ENCODE data around the gene SUSD6. TPM values are rescaled to one million over a fixed set of nuclear protein-coding genes. Genes with fewer than 3 reads are reported as not detected.

SUSD6 gene
- 13.4 and 14.6 TPM in 2 replicates for total RNA-seq
- polyA plus RNA-seq (2012), result 15.5 TPM

- DNase-seq (ENCODE audit: low read depth), result peak; percentile 92
These were observed at the start of gene SUSD6 for GRCh38 chr14:69611172-69612013. Gene SUSD6 (plus strand): TSS chr14:69611596. CDS start chr14:69658593, 46,997 bp downstream.

DNA sequence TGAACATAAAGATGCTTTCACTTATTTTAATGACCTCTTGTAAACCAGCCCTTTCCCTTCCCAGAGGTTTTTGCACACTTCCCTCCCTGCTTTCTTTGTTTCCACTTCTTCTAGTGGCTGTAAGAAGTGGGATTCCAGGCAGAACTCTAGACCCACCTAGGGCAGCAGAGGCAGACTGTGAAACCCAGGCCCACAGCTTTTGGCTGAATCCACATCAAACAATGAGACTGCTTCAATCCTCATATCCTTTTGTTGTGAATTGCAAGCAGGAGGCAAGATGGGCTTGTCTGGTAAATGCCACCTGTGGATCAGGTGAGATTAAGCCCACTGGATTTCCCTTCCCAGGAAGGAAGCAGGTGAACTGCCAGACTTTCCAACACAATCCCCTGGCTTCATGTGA is 49.5 kb upstream of the SUSD6 start:
- no peak for DNase-seq (ENCODE audit: low read depth)

GRCh38 chr14:69567563-69567962 is 43.8 kb upstream of the SUSD6 start:
- no peak for DNase-seq (ENCODE audit: low read depth)

GRCh38 chr14:69569859-69570258 is 41.5 kb upstream of the SUSD6 start:
- DNase-seq (ENCODE audit: low read depth), result no peak

DNA sequence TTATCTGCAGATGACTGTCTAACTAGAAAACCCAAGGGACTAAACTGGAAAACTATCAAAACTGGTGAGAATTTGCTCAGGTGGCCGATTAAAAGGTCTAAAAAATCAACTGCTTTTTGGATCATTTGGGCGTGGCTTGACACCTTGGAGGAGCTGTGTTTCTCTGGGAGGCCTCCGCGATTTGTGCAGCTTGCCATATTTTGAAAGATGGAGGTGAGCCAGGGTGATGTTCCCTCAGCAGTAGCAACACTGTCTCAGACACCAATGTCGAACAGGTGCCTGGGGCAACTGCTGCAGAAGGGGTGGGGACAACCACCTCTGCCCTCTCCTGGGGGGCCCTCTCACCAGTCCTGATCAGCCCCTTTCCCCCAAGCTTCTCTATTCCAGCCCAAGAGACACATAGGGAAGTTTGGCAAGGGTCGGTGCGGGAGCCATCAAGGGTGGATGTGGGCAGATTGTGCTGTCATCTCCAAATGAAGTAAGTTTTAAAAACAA is 40.5 kb upstream of the SUSD6 start:
- no peak for DNase-seq (ENCODE audit: low read depth)

DNA sequence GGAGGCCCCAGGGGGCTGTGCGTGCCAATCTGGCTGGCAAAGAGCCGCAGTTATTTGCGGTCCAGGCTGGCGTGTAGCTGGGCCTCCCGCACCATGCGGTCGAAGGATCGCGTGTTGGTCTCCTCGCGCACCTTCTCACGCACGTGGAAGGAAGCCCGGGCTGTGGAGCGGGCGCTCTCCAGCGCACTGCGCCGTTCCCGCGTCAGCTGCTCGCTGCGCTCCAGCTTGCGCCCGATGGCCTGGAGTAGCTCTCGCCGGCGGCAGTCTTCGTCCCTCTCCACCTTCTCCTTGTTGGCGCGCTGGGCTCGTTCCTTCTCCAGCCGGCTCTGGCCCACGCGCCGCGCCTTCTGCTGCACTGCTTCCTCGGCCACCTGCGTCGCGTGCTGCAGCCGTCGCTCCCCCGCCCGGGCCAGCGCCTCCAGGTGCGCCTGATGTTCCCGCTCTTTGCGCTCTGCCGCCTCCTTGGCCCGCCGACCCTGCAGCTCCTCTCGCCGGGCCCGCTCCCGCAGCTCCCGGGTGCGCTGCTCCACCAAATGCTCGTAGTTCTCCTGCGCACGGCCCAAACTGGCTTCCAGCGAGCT is 39.9 kb upstream of the SUSD6 start:
- DNase-seq (ENCODE audit: low read depth), result no peak

DNA sequence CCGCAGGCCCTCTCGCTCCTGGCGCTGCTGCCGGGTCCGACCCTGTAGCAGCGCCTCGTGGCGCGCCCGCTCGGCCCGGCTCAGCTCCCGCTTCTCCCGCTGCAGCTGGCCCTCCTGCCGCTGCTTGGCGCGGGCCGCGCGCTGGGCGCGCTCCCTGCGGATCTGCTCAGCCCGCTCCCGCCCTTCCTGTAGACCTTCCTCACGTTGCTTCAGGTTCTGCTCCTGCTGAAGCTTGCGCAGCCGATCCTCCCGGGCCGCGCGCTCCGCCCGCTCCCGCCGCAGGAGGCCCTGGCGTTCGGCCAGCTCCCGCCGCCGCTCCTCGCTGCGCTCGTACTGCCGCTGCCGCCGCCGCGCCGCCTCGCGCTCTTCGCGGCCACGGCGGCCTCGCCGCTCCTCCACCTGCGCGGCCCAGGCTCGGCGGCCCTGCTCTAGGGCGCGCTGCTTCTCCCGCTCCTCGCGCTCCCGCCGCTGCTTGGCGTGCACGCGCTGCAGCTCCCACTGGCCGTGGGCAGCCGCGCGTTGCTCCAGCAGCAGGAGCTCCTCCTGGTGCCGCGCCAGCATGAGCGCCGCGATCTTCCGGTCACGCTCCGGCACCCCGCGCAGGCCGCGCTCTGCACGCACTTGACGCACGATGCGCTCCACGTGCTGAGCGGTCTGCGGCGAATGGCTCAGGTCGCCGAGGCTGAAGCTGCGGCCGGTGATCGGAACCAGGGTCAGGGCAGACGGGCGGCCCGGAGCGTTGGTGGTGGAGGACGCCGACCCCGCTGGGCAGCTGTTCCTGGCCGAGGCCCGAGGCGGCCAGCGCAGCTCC is 39.2 kb upstream of the SUSD6 start:
- DNase-seq (ENCODE audit: low read depth), result no peak

GRCh38 chr14:69572841-69573135 is 38.6 kb upstream of the SUSD6 start:
- DNase-seq (ENCODE audit: low read depth), result no peak

DNA sequence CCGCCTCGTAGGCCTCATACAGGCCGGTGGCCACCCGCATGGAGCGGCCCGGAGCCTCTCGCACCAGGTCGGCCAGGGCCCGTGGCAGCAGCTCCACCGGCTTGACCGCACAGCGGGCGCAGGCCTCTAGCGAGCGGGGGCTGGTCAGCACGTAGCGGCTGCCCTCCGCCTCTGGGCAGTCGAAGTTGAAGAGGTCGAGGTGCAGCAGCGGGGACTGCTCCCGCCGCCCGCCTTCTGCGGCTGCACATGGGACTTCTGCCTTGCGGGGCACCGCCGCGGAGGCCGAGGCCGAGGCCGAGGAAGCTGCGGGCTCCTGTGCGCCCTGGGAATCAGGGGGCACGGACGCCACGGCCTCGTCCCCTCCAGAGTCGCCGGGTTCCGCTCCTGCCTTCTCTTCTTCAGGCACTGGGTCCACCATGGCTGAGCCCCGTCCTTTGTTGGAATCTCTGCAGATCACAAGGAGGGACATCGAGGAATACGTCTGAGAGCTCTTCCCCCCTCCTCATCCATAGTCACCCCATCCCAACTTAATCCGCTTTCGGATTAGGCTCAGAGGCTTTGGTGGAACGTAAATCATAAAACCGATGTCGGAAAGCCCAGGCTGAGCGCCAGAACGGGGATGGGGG is 38.1 kb upstream of the SUSD6 start:
- DNase-seq (ENCODE audit: low read depth), result no peak

GRCh38 chr14:69573831-69574262 is 37.5 kb upstream of the SUSD6 start:
- no peak for DNase-seq (ENCODE audit: low read depth)

DNA sequence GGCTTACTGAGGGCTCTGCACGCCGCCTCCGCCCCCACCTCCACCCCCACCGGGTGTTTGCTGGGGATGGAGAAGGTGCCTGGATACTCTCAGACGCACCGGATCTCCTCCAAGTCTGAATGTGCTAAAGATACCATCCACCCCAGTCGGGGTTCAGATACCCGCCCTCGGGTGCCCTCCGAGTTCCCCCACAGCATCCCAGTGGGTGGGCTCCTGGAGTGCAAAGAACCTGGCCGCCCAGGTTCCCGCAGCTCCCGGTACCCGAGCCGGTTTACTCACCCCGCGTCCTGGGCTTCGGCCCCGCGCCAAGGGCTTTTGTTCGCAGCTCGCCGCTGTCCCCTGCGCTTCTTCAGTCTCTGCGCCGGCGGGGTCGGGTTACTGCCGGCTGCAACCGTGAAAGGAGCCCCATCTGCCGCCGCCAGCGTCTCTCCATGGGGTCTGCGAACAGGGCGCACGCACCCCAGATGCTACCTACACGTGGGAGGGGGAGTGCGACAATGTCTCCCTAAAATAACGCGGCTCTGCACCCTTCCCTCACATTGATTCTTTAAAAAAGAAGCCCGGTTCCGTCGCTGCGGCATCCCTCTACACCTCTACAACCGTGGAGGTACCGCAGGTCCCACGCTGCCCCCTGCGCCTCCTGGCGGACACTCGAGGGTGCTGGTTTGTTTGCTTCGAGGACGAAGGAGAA is 37.0 kb upstream of the SUSD6 start, which contains the start of gene CCDC177:
CCDC177 (minus strand) TSS at position 609 of the 691 bp plus-strand sequence. CDS start 1,249 bp downstream, outside the sequence.
- peak; percentile 26 for DNase-seq (ENCODE audit: low read depth)

DNA sequence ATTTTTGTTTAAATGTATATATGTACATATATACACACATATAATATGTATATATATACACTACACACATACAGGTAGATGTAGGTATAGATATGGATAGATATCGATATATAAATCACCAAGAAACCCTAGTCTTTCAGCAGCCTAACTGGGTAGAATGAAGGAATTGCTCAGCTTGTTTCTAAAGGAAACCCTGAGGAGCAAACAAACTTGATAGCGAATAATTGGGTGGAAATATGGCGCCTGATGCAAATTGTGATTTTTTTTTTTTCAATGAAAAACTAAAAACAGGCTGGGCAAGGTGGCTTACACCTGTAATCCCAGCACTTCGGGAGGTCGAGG is 36.5 kb upstream of the SUSD6 start:
- no peak for DNase-seq (ENCODE audit: low read depth)

DNA sequence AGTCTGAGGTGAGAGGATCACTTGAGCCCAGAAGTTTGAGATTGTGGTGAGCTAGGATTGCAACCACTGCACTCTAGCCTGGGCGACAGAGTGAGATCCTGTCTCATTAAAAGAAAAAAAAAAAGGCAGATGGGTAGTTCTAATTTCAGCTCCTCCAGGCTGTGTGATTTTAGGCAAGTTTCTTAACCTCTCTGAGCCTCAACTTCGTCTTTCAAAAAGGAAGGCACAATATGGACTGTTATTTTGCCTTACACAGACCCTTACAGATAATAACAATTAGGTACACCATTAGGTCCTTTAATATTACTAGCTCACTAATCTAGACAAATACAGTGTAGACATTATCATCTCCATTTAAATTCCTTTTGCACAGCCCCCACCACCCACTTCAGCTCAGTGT is 31.9 kb upstream of the SUSD6 start:
- DNase-seq (ENCODE audit: low read depth), result no peak

DNA sequence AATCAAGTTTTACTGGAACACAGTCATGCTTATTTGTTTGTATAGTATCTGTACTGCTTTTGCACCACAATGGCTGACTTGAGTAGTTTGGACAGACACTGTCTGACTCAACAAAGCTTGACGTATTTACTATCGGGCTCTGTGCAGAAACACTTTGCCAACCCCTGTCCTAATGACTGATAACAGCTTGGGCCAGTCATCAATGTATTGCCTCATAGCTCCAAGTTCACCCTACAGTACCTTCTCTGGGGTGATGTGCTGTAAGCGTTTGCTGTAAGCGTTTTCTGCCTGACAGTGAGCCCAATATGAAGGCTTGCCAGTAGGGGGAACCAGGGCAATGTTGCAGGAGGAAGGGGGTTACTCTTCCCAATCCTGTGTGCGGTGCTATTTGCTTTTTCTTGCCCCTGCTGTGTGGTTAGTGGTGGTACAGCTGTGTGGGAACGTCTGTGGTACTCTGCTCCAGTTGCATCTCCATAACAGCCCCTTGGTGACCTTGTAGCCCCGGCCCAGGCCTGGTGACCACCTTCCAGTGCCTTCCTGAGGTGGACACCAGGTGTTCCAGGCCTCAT is 31.3 kb upstream of the SUSD6 start:
- DNase-seq (ENCODE audit: low read depth), result peak; percentile 37

DNA sequence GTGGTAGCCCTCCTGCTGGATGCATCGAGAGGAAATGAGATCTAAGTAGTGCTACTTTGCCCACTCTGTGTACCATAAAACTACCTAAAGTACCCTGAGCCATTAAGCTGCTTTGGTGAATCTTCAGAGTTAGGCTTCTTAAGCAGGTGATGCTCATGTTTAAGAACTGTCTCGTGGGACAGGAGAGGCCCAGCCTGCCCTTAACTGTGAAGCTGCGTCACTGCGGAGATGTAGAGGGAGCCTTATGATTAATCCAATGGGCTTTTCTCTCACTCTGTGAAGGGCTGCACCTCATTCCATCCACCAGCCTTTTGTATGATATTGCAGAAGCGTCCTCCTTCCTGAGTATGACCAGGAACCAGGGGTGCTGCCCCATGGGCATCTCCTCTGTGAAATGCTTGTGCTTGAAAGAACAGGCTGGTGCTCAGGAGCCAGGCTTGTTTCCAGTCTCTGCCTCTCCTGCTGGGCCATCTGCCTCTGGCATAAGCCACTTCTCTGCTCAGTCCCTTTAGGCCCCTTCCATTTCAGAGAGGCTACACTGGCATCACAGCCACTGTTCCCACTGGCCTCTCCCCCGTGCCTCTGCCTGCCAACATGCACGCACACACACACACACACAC is 30.0 kb upstream of the SUSD6 start:
- DNase-seq (ENCODE audit: low read depth), result no peak

DNA sequence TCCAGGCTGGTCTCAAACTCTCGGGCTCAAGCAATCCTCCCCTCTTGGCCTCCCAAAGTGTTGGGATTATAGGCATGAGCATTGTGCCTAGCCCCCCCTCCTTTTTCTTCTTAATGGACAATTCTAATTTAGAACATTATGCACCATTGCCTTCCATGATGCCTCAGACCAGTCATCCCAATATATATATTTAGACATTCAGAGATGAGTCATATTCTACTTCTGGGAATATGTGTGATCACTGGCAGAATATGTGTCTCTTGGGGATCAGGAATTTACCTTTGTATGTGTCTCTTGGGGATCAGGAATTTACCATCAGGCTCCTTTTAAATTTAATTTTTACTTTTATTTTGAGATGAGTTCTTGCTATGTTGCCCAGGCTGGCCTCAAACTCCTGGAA is 29.2 kb upstream of the SUSD6 start:
- DNase-seq (ENCODE audit: low read depth), result peak; percentile 64

DNA sequence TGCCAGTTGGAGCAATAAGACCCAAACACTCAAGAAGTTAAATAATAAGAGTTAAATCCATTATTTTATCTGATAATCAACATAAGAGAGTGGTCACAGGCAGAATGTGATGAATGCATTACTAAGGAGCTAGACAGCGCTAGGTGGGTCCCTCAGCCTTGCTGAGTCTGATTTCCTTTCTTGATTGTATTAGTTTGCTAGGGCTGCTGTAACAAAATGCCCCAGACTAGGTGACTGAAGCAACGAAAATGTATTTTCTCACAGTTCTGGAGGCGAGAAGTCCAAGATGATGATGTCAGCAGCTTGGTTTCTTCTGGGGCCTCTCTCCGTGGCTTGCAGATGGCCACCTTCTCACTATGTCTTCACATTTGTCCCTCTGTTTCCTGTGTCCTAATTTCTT is 28.6 kb upstream of the SUSD6 start:
- no peak for DNase-seq (ENCODE audit: low read depth)

DNA sequence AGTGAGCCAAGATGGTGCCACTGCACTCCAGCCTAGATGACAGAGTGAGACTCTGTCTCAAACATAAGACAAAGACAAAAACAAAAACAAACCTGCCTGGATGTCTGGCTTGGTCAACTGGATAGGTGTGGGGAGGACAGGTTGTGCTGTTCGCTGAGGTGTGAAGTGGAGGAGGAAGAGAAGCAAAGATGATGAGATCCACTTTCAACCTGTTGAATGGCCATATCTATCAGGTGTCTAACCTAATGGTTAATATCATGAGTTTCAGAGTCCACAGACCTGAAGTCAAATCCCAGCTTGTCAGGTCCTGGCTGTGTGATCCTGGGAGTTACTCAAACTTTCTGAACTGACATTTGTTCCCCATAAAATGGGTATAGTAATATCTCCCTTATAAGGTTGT is 27.0 kb upstream of the SUSD6 start:
- no peak for DNase-seq (ENCODE audit: low read depth)

DNA sequence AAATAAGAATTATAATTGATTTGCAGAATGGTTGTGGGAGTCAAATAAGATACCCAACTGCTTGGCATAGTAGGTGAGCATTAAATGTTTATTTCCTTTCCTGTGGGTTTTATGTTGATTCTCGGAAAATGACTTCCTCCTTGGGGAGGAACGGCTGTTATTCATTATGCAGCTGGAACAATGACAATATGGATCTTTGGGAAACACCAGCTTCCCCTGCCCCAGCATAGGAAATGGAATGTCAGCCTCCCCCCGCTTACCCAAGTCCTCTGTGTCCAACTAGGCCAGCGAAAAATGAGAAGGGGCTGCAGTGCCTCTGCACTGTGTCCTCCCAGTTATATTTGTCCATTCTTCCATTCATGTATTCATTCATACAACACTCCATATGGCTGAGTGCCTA is 25.0 kb upstream of the SUSD6 start:
- no peak for DNase-seq (ENCODE audit: low read depth)

- DNase-seq (ENCODE audit: low read depth), result no peak
These were observed 24.0 kb upstream of the SUSD6 start for GRCh38 chr14:69587389-69587788.

Measured in myocyte (in vitro differentiated cells).